Lung (tissue), 16 donors: ENCODE measurements around the gene TXN2. TPM values are rescaled to one million over a fixed set of nuclear protein-coding genes. Genes with fewer than 3 reads are reported as not detected.
A peak's percentile ranks its signal among the peaks of the same experiment; 100 is the strongest.

ENCODE experiments used
- ATAC-seq: fragments of 200-7000 bp; cut with Tn5 transposase; one replicate; pipeline ENCODE4 v1.9.1; 2020; ENCODE audit warnings: moderate number of reproducible peaks; ENCODE audit not compliant: insufficient read depth, low FRiP score
- DNase-seq, 3 donors: peaks; one replicate each; pipeline ENCODE4 v3.0.0-alpha.2; 2013 to 2017
- H3K27ac ChIP-seq, 2 donors: one replicate each; pipeline ENCODE4 v1.5.1; 2013; ENCODE audit warnings: mild to moderate bottlenecking in 2 of 2, moderate library complexity in 2 of 2, control low read depth in 1 of 2, inconsistent platforms in 1 of 2, low read depth in 1 of 2, low read length in 1 of 2
- H3K27me3 ChIP-seq, 3 donors: one replicate each; pipeline ENCODE4 v1.5.1; 2013; ENCODE audit warnings: low read length in 2 of 3; ENCODE audit not compliant: control insufficient read depth in 3 of 3, insufficient read depth in 3 of 3
- H3K36me3 ChIP-seq, 4 donors: one replicate each; pipeline ENCODE4 v1.5.1; 2013; ENCODE audit warnings: low read length in 4 of 4, mild to moderate bottlenecking in 1 of 4, moderate library complexity in 1 of 4; ENCODE audit not compliant: control insufficient read depth in 4 of 4, insufficient read depth in 4 of 4
- H3K4me1 ChIP-seq, 5 donors: one replicate each; pipeline ENCODE4 v1.5.1; 2013; ENCODE audit warnings: low read length in 5 of 5, mild to moderate bottlenecking in 2 of 5, moderate library complexity in 1 of 5; ENCODE audit not compliant: control insufficient read depth in 5 of 5, insufficient read depth in 5 of 5
- H3K4me3 ChIP-seq: one replicate; pipeline ENCODE4 v1.5.1; 2013; ENCODE audit warnings: mild to moderate bottlenecking, control low read depth, moderate library complexity
- H3K9ac ChIP-seq, 2 donors: one replicate each; pipeline ENCODE4 v1.5.1; 2013; ENCODE audit warnings: low read length in 2 of 2, control low read depth in 1 of 2; ENCODE audit not compliant: insufficient read depth in 1 of 2
- H3K9me3 ChIP-seq, 4 donors: one replicate each; pipeline ENCODE4 v1.5.1; 2013; ENCODE audit warnings: low read length in 3 of 4, mild to moderate bottlenecking in 1 of 4, moderate library complexity in 1 of 4; ENCODE audit not compliant: control insufficient read depth in 4 of 4, insufficient read depth in 3 of 4
- CTCF ChIP-seq: IDR thresholded peaks from 2 replicates; pipeline ENCODE4 v1.5.1; 2012; ENCODE audit warnings: mild to moderate bottlenecking; ENCODE audit errors: control extremely low read depth, extremely low read depth
- WGBS, 2 donors: extraction: QIAGEN DNeasy Blood & Tissue Kit; methylation state at CpG; one replicate each; pipeline ENCODE4 v1.1.7; 2013; 5-methylcytosine and 5-hydroxymethylcytosine counted together
- long read RNA-seq, 5 donors: transcript quantifications; one replicate each; lab custom pipeline, GENCODE V29; 2026
- polyA plus RNA-seq, 2 donors: library from polyadenylated mRNA; stranded (reverse); fragments of 200-250 nt; gene quantifications; one replicate each; pipeline ENCODE4 v1.2.1, GENCODE V29; 2013
- total RNA-seq, 2 donors: library from RNA; depleted of rRNA in 1 of 2; stranded (reverse); fragments of >200 nt in 1 of 2; gene quantifications; one replicate each; pipeline ENCODE4 v1.2.1, GENCODE V29; 2014 to 2021
- donor health status: control.
- donor health status: control.
- donor health status: Bipolar disorder and iron deficiency.
- donor health status: healthy.
- donor health status: DM: yes; HTN: yes; CAD: no.

TXN2 gene, protein sequence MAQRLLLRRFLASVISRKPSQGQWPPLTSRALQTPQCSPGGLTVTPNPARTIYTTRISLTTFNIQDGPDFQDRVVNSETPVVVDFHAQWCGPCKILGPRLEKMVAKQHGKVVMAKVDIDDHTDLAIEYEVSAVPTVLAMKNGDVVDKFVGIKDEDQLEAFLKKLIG
- total RNA-seq (10 to 100 TPM; 26.8 to 72.0 TPM), polyA plus RNA-seq (10 to 100 TPM; 85.8 to 92.2 TPM)
- long read RNA-seq, donor 1, transcript TXN2-204 (4 exons, 1,280 nt): minor isoform, 8 of 103 reads
- long read RNA-seq, donor 1, transcript TXN2-201 (4 exons, 1,736 nt): major isoform, 61 of 103 reads
- long read RNA-seq, donor 1, partial matches to known transcripts: 32 of 103 reads
- long read RNA-seq, donor 1, other reads (novel, unspliced or antisense): 0 of 103 reads
- long read RNA-seq, donor 2, transcript TXN2-201 (4 exons, 1,736 nt): major isoform, 23 of 32 reads
- long read RNA-seq, donor 2, partial matches to known transcripts: 5 of 32 reads
- long read RNA-seq, donor 2, other reads (novel, unspliced or antisense): 0 of 32 reads
- long read RNA-seq, donor 3, transcript TXN2-201 (4 exons, 1,736 nt): major isoform, 36 of 54 reads
- long read RNA-seq, donor 3, partial matches to known transcripts: 15 of 54 reads
- long read RNA-seq, donor 3, other reads (novel, unspliced or antisense): 0 of 54 reads
- long read RNA-seq, donor 4, transcript TXN2-201 (4 exons, 1,736 nt): major isoform, 31 of 57 reads
- long read RNA-seq, donor 4, partial matches to known transcripts: 20 of 57 reads
- long read RNA-seq, donor 4, other reads (novel, unspliced or antisense): 0 of 57 reads
- long read RNA-seq, donor 5, transcript TXN2-201 (4 exons, 1,736 nt): major isoform, 63 of 114 reads
- long read RNA-seq, donor 5, partial matches to known transcripts: 38 of 114 reads
- long read RNA-seq, donor 5, other reads (novel, unspliced or antisense): 5 of 114 reads

DNA sequence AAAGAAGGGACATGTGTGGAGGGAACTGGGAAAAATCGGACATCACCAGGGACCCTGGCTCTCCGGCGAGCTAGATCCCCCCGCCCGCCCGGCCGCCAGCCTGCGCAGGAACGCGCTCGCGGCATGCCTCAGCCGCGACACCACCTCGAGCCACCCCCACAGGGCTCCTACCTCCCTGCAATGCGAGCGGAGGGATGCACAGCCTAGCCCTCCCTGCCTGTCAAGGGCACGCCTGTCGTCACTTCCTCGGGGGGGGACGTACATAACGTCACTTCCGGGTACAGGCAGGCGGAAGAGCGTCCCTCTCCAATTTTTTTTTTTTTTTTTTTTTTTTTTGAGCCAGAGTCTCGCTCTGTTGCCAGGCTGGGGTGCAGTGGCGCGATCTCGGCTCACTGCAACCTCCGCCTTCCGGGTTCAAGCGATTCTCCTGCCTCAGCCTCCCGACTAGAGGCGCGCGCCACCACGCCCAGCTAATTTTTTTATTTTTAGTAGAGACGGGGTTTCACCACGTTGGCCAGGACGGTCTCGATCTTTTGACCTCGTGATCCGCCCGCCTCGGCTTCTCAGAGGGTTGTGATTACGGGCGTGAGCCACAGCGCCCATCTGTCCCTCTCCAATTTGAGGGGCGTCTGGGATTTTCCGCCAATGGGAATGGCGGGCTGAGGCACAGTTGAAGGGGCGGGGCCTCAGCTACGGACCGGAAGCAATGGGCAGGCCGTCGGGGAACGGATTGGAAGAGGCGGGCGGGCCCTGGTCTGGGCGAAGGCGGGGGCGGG, at the start of gene TXN2:
Gene TXN2 (minus strand): TSS at position 248 of the 776 bp plus-strand sequence. CDS start 803 bp downstream, outside the sequence.
- Histone ChIP-seq H3K27me3 (no peaks in the 10 kb centered on the region), H3K27ac (peak within 1 kb of the TSS; percentile 84 to 95), H3K9ac (peak within 1 kb of the TSS; percentile 11 to 90), H3K36me3 (peaks cover 4 to 10% (median 8%) of the 10 kb centered on the region in 4 donors), H3K9me3 (no peaks in the 10 kb centered on the region), H3K4me1 (peaks cover 0 to 13% (median 9%) of the 10 kb centered on the region in 5 donors), H3K4me3 (peak within 1 kb of the TSS; percentile 43)
- WGBS, 2 donors: 0 to 1% methylated on average over 58 to 62 of the region's 62 CpGs
- ATAC-seq (peak; percentile 95), DNase-seq (peak; percentile 98 to 99 (median 99))
- TF ChIP-seq CTCF: no peak

GRCh38 chr22:36528795-36529751, 47.6 kb upstream of the TXN2 start, which contains the start of gene EIF3D:
TSS of gene EIF3D (minus strand) at chr22:36529166. CDS start at chr22:36526121, 3,045 bp downstream.
- WGBS, 2 donors: 0 to 1% methylated on average over 82 of the region's 82 CpGs
- DNase-seq (peak; percentile 99 to 100 (median 99)), ATAC-seq (peak; percentile 93)
- no peak for TF ChIP-seq CTCF
- peak within 1 kb of the TSS; percentile 94 to 95 for H3K9ac ChIP-seq
- no peaks in the 10 kb centered on the region for H3K9me3 ChIP-seq
- no peaks in the 10 kb centered on the region for H3K27me3 ChIP-seq
- peaks cover 0 to 11% (median 4%) of the 10 kb centered on the region in 5 donors for H3K4me1 ChIP-seq
- peak within 1 kb of the TSS; percentile 97 to 98 for H3K27ac ChIP-seq
- H3K36me3 ChIP-seq: peaks cover 16 to 23% (median 22%) of the 10 kb centered on the region in 4 donors
- H3K4me3 ChIP-seq: peak within 1 kb of the TSS; percentile 54

DNA sequence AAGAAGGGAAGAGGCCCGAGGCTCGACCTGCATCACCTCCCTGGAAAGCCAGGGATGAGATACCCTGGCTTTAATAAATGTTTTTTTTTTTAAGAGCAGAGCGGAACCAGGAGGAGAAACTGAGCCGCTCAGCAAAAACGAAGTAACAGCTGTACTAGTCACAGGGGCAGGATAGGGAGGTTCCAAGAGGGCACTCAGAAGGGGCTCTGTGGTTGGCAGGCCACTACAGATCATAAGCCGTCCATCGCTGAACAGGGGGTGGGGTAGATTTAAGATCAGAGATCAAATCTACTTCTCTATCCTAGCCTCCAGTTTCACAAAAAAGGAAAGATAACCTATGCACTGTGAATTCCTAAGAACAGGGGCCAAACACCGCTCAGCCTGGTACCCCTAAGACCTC, 46.9 kb upstream of the TXN2 start:
- DNase-seq: peak in 1 of 3 donors; percentile 37
- H3K9ac ChIP-seq: peak overlapping the region; percentile 94 to 95

More for the DNA sequence above, 46.9 kb upstream of the TXN2 start:
- Histone ChIP-seq H3K27ac (peak overlapping the region; percentile 75 to 95), H3K36me3 (peaks cover 22 to 30% (median 29%) of the 10 kb centered on the region in 4 donors), H3K9me3 (no peaks in the 10 kb centered on the region), H3K27me3 (no peaks in the 10 kb centered on the region), H3K4me1 (peaks cover 0 to 11% (median 4%) of the 10 kb centered on the region in 5 donors), H3K4me3 (peak overlapping the region; percentile 54)
- no peak for TF ChIP-seq CTCF
- WGBS, 2 donors: 6 to 8% methylated on average over 8 of the region's 8 CpGs
- ATAC-seq: no peak
